Stomach smooth muscle (tissue), 2 donors: ENCODE results near the gene ALG1.

Experiments
- H3K27ac ChIP-seq: one replicate; pipeline ENCODE4 v1.7.0; 2013; ENCODE audit warnings: mild to moderate bottlenecking, low read length, inconsistent platforms
- H3K27me3 ChIP-seq, 2 donors: one replicate each; pipeline ENCODE4 v1.7.0; 2013; ENCODE audit warnings: low read length in 2 of 2; ENCODE audit not compliant: insufficient read depth in 2 of 2, control insufficient read depth in 1 of 2
- H3K36me3 ChIP-seq, 2 donors: one replicate each; pipeline ENCODE4 v1.7.0; 2013; ENCODE audit warnings: low read length in 2 of 2; ENCODE audit not compliant: control insufficient read depth in 2 of 2, insufficient read depth in 2 of 2
- H3K4me1 ChIP-seq: one replicate; pipeline ENCODE4 v1.7.0; 2013; ENCODE audit warnings: low read length; ENCODE audit not compliant: control insufficient read depth, insufficient read depth
- H3K4me3 ChIP-seq, 2 donors: one replicate each; pipeline ENCODE4 v1.7.0; 2013; ENCODE audit warnings: low read length in 2 of 2
- H3K9ac ChIP-seq, 2 donors: one replicate each; pipeline ENCODE4 v1.7.0; 2013; ENCODE audit warnings: low read length in 2 of 2, mild to moderate bottlenecking in 1 of 2
- H3K9me3 ChIP-seq, 2 donors: one replicate each; pipeline ENCODE4 v1.7.0; 2013; ENCODE audit warnings: low read length in 2 of 2; ENCODE audit not compliant: control insufficient read depth in 2 of 2
- donor health status: healthy.
- donor health status: Pancreatic carcinoma.

Gene ALG1

DNA sequence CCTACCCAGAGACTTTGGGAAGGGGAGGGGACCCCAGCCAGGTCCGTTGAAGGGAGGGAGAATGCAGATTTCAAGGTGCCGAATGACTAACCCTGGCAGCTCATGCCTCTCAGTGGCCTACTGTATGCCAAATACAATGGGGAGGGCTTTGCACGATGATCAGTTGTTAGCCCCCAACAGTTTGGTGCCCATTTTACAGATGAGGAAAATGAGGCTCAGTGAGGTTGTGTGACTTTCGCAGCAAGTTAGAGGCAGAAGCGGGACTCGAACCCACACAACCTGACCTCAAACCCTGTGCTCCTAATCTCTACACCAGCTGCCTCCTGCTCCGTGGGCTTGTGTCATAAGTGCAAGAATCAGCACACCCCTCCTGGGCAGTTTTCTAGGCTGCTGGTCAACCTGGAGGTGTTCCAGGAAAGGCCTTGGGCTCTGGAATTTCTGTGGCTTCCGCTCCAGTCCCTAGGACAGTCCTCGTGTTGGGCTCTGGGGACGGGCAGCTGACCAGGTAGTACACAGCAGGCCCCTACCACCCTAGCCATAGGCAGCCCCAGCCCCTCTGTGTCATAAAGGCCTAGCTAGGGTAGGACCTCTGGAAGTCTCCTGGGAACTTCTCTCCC, 26.0 kb upstream of the ALG1 start:
- Histone ChIP-seq H3K9ac (no peak overlapping the region), H3K4me1 (no peaks in the 10 kb centered on the region), H3K9me3 (no peaks in the 10 kb centered on the region), H3K4me3 (no peak overlapping the region), H3K36me3 (peaks cover 0 to 2% of the 10 kb centered on the region in 2 donors), H3K27me3 (no peaks in the 10 kb centered on the region), H3K27ac (no peak overlapping the region)

DNA sequence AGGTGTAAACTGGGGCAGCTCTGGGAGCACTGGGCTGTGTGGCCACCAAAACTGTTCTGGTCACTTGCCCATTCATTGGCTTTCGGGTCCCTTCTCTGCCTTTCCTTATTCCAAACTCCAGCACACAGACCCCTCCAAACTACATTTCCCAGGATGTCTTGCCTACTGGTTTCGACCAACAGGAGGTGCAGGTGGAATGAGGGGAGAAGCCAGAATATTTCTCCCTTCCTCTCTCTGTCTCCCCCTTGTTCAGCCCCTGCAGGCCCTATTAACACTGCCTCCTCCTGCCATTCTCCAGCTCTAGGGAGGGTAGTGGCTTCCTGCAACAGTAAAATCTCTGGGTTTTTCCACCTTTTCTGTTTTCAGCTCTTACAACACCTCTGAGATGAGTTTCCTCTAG, 24.7 kb upstream of the ALG1 start:
- Histone ChIP-seq H3K4me3 (no peak overlapping the region), H3K4me1 (no peaks in the 10 kb centered on the region), H3K27ac (no peak overlapping the region), H3K9me3 (no peaks in the 10 kb centered on the region), H3K27me3 (no peaks in the 10 kb centered on the region), H3K9ac (no peak overlapping the region), H3K36me3 (peaks cover 0 to 2% of the 10 kb centered on the region in 2 donors)

DNA sequence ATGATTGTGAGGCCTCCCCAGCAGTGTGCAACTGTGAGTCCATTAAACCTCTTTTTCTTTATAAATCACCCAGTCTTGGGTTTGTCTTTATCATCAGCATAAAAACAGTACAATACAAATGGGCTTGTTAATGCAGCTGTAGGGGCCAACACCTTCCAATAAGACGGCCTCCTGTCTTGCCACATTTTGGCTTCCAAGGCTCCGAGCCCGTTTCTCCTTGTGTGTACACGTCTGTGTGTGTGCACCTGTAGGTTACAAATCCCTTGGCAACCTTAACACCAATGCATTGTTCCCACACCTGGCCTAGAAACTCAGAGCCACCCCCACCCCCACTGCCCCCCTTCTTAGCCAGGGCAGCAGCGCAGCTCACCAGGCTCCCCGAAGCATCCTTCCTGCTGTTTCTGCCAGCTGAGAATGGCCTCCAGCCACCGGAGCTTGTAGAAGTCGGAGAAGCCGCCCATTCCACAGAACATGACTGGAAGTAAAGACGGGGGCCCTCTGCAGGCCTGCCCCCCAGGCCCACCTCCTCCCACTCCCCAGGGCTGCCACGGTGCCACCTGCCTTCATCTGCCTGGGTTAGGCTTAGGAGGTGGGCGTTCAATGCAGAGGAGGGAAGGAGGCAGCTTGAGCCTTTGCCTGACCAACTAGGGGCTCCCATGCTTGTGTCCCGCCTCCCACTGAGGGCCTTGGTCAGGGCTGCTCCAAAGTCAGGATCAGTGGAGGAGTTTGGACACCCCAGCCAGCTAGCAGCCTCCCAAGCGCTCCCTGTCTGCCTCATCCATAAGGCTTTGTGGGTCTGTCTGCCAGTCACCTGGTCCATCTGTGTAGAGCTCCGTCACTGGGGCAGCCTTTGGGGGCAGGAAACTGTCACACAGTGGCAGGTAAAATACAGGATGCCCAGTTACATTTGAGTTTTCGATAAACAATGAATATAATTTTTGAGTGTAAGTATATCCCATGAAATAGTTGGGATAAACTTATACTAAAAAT, 16.5 kb upstream of the ALG1 start:
- H3K9me3 ChIP-seq = no peaks in the 10 kb centered on the region
- no peaks in the 10 kb centered on the region for H3K4me1 ChIP-seq
- H3K9ac ChIP-seq = no peak overlapping the region
- no peak overlapping the region for H3K27ac ChIP-seq
- peaks cover 0 to 2% of the 10 kb centered on the region in 2 donors for H3K27me3 ChIP-seq
- no peaks in the 10 kb centered on the region for H3K36me3 ChIP-seq
- H3K4me3 ChIP-seq = no peak overlapping the region

DNA sequence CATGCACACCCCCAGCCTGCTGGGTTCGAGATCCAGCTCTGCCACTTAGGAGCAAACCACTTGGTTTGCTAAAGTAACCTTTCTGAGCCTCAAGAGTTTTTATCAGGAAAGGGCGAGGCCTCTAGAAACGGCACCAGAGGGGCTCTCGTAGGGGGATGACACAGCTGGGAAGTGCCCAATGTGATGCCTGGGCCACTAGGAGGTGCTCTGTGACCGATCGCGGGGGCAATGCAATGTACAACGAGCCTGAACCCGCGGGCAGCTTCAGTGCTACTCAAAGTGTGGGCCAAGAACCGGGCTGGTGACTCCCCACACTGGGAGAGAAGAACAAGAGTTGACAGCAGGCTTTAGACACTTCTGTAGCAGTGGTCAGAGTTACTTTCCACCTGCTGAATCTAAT, 15.3 kb upstream of the ALG1 start:
- Histone ChIP-seq H3K9ac (no peak overlapping the region), H3K27me3 (peaks cover 0 to 2% of the 10 kb centered on the region in 2 donors), H3K27ac (no peak overlapping the region), H3K4me1 (no peaks in the 10 kb centered on the region), H3K36me3 (no peaks in the 10 kb centered on the region), H3K9me3 (no peaks in the 10 kb centered on the region), H3K4me3 (no peak overlapping the region)

DNA sequence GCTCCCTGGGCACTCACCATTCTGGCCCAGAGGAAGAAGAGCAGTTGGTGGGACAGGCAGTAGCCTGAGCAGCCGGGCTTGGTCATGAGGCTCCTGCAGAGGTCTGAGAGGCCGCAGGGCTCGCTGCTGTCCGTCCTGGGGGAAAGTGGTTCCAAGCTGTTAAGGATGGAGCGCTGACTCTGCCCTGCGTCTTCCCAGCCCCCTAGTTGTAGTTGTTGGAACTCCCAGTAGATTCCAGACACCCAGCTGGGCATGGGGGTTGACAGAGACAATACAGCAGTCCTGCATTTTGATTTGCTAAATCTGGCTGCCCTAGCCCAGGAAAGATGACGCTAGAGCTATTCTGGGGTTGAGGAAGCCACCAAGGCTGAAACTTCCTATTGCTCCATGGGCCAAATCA, 13.2 kb upstream of the ALG1 start:
- Histone ChIP-seq H3K27ac (no peak overlapping the region), H3K4me1 (no peaks in the 10 kb centered on the region), H3K27me3 (peaks cover 0 to 2% of the 10 kb centered on the region in 2 donors), H3K9me3 (no peaks in the 10 kb centered on the region), H3K4me3 (no peak overlapping the region), H3K36me3 (no peaks in the 10 kb centered on the region), H3K9ac (no peak overlapping the region)

DNA sequence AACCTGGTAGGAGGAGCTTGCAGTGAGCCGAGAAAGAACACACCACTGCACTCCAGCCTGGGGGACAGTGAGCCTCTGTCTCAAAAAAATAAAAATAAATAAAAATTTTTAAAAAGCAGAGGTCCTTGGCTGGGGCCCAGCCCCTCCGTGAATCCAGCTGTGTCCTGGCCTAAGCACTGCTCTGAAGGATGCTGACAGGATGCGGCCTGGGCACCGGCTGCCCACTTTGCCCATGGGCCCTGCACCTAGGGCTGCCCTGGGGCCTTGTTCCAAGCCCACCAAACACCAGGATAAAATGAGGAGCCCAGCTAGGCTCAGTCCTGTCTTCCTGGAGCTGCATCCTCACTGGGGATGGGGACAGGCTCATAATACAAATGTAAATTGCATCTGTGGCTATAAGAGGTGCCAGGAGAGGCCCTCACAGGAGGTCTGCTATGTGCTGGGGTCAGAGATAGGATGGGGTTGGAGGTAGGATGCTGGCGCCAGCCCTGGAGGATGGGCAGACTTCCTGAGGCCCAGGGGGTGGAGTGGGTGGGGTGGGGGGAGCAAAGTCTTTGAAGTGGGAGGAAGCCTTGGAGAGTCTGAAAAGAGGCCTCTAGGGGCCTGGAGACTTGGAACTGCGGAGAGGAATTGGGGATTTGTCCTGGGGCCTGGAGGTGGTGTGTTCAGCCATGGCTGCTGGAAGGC, 12.1 kb upstream of the ALG1 start:
- no peaks in the 10 kb centered on the region for H3K9me3 ChIP-seq
- no peaks in the 10 kb centered on the region for H3K4me1 ChIP-seq
- no peak overlapping the region for H3K4me3 ChIP-seq
- no peaks in the 10 kb centered on the region for H3K36me3 ChIP-seq
- no peak overlapping the region for H3K9ac ChIP-seq
- peaks cover 0 to 2% of the 10 kb centered on the region in 2 donors for H3K27me3 ChIP-seq
- no peak overlapping the region for H3K27ac ChIP-seq

DNA sequence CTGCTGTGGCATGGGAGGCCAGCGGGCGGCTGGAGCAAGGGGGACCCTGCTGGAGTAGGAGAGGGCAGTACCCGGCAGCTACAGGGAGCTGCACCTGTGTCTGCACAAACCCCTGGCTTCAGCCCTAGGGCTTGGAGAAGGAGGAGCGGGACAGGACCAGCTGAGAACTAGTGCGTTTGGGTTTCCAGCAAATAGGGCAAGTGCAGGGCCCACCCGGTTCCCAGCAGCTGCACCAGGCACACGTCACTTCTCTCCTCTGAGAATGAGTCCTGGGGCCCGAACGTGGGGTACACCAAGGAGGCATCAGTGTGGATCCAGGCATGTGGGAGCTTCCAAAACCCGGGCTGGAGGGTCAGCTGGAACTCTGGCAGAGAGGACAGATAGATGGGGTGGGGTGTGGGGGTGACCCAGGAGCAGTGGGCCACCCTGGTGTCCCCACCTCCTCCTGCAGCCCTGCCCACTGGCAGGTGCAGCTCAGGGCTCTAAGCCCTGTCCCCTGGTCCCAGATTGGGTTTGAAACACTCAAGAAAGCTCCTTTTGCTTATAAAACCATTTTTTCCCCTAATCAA, 11.5 kb upstream of the ALG1 start:
- no peak overlapping the region for H3K4me3 ChIP-seq
- peaks cover 0 to 2% of the 10 kb centered on the region in 2 donors for H3K27me3 ChIP-seq
- H3K36me3 ChIP-seq = no peaks in the 10 kb centered on the region
- H3K27ac ChIP-seq = no peak overlapping the region
- H3K9ac ChIP-seq = no peak overlapping the region
- H3K4me1 ChIP-seq = no peaks in the 10 kb centered on the region
- H3K9me3 ChIP-seq = no peaks in the 10 kb centered on the region

DNA sequence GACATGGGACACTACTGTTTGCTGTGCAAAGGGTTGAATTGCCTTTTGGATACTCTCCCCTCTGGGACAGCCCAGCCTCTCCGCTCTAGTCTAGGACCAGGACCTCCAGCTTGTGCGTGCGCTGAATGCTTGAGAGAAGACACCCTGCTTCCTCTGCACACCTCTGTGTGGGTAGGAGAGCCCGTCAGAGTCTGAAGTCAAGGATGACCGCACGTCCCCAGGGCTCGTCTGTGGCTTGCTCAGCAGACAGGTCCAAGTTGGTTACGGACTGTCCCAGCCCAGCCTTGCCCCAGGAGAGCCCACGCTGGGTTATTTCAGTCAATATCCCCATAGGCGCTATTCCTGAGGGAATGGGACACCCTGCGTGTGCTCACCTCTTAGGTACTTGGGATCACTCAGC, 9.6 kb upstream of the ALG1 start:
- H3K4me3 ChIP-seq = no peak overlapping the region
- H3K27ac ChIP-seq = no peak overlapping the region

DNA sequence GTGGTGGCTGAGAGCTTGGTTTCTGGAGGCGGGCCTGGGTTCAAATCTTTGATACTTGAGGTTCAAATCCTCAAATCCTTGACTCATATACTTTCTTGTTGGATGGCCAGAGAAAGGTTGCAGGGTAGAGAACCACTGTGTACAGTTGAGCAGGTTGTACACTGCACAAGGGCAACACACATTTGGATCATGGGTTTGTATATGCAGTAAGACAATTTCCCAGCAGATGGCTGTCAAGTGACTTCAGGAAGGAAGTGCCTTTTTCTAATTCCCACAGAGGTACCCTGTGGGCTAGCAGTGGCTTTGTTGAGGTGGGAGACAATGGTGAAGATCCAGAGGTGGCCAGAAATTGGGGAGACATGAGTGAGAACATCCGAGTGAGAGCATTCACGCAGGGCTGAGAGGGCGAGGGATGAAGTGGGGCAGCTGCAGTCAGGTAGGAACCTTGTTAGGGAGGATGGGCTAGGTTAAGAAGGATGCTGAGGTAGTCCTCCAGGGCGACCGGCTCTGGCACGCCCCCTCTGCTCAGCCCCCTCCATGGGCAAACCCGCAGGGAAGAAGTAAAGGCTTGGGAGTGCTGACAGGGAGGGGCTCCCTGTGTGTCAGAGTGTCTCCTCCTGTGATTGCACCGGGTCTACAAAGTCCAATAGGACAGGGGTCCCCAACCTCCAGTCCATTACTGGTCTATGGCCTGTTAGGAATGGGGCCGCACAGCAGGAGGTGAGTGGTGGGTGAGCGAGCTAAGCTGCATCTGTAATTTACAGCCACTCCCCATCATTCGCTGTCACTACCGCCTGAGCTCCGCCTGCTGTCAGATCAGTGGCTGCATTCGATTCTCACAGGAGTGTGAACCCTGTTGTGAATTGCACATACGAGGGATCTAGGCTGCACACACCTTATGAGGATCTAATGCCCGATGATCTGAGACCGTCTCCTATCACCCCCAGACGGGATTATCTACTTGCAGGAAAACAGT, 8.6 kb upstream of the ALG1 start:
- Histone ChIP-seq H3K9me3 (no peaks in the 10 kb centered on the region), H3K9ac (no peak overlapping the region), H3K27ac (no peak overlapping the region), H3K4me3 (no peak overlapping the region), H3K27me3 (peaks cover 0 to 2% of the 10 kb centered on the region in 2 donors), H3K4me1 (no peaks in the 10 kb centered on the region), H3K36me3 (no peaks in the 10 kb centered on the region)

More for the DNA sequence above, 9.6 kb upstream of the ALG1 start:
- Histone ChIP-seq H3K9ac (no peak overlapping the region), H3K9me3 (no peaks in the 10 kb centered on the region), H3K4me1 (no peaks in the 10 kb centered on the region), H3K27me3 (peaks cover 0 to 2% of the 10 kb centered on the region in 2 donors), H3K36me3 (no peaks in the 10 kb centered on the region)
